Naive thymus-derived CD4-positive, alpha-beta T cell (primary cell): ENCODE results near the gene AK1. TPM values are rescaled to one million over a fixed set of nuclear protein-coding genes. Genes with fewer than 3 reads are reported as not detected.

ENCODE experiments used
- ATAC-seq: fragments of 150-1000 bp; cut with Tn5 transposase; 2 replicates; pipeline ENCODE4 v1.10.0; 2021; ENCODE audit warnings: mild to moderate bottlenecking, moderate library complexity
- CTCF ChIA-PET: fragments of 350-600 bp; sonication (Branson Sonifier 250); formaldehyde crosslinking; loops from one replicate; lab custom pipeline; 2021; ENCODE audit warnings: antibody characterized with exemption; lab: Charles Lee
- POLR2A ChIA-PET: fragments of 350-600 bp; sonication (Branson Sonifier 250); formaldehyde crosslinking; loops from one replicate; lab custom pipeline; 2021; ENCODE audit warnings: antibody characterized with exemption, inconsistent platforms; lab: Charles Lee
- DNase-seq, 9 donors: peaks; one replicate each; pipeline versions ENCODE4 v3.0.0 to v3.0.0-alpha.2; 2020 to 2022; ENCODE audit warnings: mixed read lengths in 1 of 9
- H3K27ac ChIP-seq: one replicate; pipeline ENCODE4 v1.7.0; 2013; ENCODE audit warnings: mild to moderate bottlenecking, low read depth, low read length, moderate library complexity
- H3K27me3 ChIP-seq, 2 donors: one replicate each; pipeline ENCODE4 v1.7.0; 2013; ENCODE audit warnings: low read length in 2 of 2, mild to moderate bottlenecking in 2 of 2, moderate library complexity in 2 of 2; ENCODE audit not compliant: control insufficient read depth in 2 of 2, insufficient read depth in 2 of 2
- H3K36me3 ChIP-seq, 3 experiments: 1 replicate in 2 of 3; 2 replicates in 1 of 3; pipeline ENCODE4 v1.7.0; 2013; ENCODE audit warnings: low read length in 3 of 3, mild to moderate bottlenecking in 3 of 3, moderate library complexity in 1 of 3; ENCODE audit not compliant: insufficient read depth in 3 of 3, control insufficient read depth in 2 of 3
- H3K4me1 ChIP-seq, 2 donors: one replicate each; pipeline ENCODE4 v1.7.0; 2013; ENCODE audit warnings: low read length in 2 of 2, mild to moderate bottlenecking in 2 of 2, moderate library complexity in 1 of 2; ENCODE audit not compliant: control insufficient read depth in 2 of 2, insufficient read depth in 2 of 2
- H3K4me3 ChIP-seq: 2 replicates; pipeline ENCODE4 v1.7.0; 2013; ENCODE audit warnings: mild to moderate bottlenecking, low read length
- H3K9me3 ChIP-seq, 3 experiments: 1 replicate in 2 of 3; 2 replicates in 1 of 3; pipeline ENCODE4 v1.7.0; 2013; ENCODE audit warnings: low read length in 3 of 3; ENCODE audit not compliant: control insufficient read depth in 2 of 3
- H3K27ac Mint-ChIP-seq, 9 donors: one replicate each; pipeline ENCODE4 v1.8.0; 2020 to 2022; ENCODE audit warnings: mixed read lengths in 9 of 9, mild to moderate bottlenecking in 8 of 9, moderate library complexity in 5 of 9, inconsistent platforms in 2 of 9
- H3K27me3 Mint-ChIP-seq, 5 donors: one replicate each; pipeline ENCODE4 v1.8.0; 2021 to 2022; ENCODE audit warnings: mixed read lengths in 5 of 5, mild to moderate bottlenecking in 1 of 5
- H3K36me3 Mint-ChIP-seq, 5 donors: one replicate each; pipeline ENCODE4 v1.8.0; 2020 to 2022; ENCODE audit warnings: mixed read lengths in 5 of 5, mild to moderate bottlenecking in 3 of 5, inconsistent platforms in 1 of 5
- H3K4me1 Mint-ChIP-seq, 7 donors: one replicate each; pipeline ENCODE4 v1.8.0; 2020 to 2022; ENCODE audit warnings: mixed read lengths in 7 of 7, mild to moderate bottlenecking in 3 of 7, inconsistent platforms in 1 of 7
- H3K4me3 Mint-ChIP-seq, 10 donors: one replicate each; pipeline ENCODE4 v1.8.0; 2020 to 2022; ENCODE audit warnings: mild to moderate bottlenecking in 10 of 10, mixed read lengths in 10 of 10, moderate library complexity in 6 of 10, inconsistent platforms in 2 of 10
- H3K9me3 Mint-ChIP-seq, 11 donors: one replicate each; pipeline ENCODE4 v1.8.0; 2020 to 2022; ENCODE audit warnings: mixed read lengths in 11 of 11, mild to moderate bottlenecking in 4 of 11, inconsistent platforms in 1 of 11, moderate library complexity in 1 of 11
- intact Hi-C, 2 donors: fragments of 100-400 bp; cut with micrococcal nuclease; formaldehyde crosslinking; loops; one replicate each; pipeline ENCODE4 v1.15.1; 2023
- polyA plus RNA-seq, 2 donors: library from polyadenylated mRNA; unstranded; fragments of 300-500 nt; fragmentation: Illumina TruSeq; gene quantifications; one replicate each; pipeline ENCODE4 v1.2.3, GENCODE V29; 2021
- total RNA-seq, 6 experiments: library from RNA in 5 of 6; stranded (reverse) in 5 of 6; gene quantifications; 1 replicate in 5 of 6; 2 replicates in 1 of 6; pipeline ENCODE4 v1.2.3 and lab custom pipeline; 2021 to 2026

AK1 gene
- total and polyA plus RNA-seq, 7 experiments from 2014 or later, result 0.09 to 64.9 (median 45.1) TPM

DNA sequence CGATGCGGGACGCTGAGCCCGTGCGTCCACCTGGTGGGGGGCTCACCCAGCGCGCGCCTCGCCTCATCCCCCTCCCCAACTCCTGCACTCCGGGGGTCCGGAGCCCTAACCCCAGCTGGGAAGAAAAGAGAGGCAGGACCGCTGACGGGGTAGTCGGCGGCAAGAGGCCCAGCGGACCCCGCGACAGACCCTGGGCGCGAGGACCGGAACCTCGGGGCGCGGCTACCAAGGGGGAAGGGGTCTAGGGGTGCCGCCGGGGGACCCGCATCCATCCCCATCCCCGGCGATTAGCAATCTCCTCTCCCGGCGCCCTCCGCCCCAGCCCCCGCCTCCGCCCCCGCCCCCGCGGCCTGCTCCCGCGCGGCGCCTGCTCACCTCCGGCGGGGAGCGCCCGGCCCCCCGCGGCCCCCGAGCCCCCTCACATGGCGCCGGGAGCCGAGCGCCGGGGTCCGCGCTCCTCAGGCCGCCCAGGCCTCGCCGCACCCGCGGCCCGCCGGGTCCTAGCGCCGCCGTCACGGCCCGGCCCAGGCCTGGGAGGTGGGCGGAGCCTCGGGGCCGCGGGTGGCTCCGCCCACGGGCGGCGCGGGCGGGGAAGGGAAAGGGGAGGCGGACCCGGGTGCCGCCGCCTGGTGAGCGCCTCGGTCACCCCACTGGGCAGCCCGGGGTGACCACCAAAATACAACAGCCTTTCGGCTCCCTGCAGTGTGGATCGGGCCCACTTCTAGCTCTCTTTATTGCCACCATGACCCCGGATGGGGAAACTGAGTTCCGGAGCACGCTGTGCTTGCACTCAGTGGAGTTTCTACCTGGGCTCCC is 21.9 kb upstream of the AK1 start, which contains the start of gene ST6GALNAC6:
Gene ST6GALNAC6 (minus strand): TSS at position 476 of the 816 bp plus-strand sequence. CDS start 1,622 bp downstream, outside the sequence.
- Histone ChIP-seq H3K27me3 (no peaks in the 10 kb centered on the region), H3K27ac (peak within 1 kb of the TSS; percentile 78), H3K4me1 (peaks cover 24 to 26% of the 10 kb centered on the region in 2 donors), H3K4me3 (peak within 1 kb of the TSS; percentile 68), H3K36me3 (peaks cover 7 to 26% (median 11%) of the 10 kb centered on the region in 3 experiments), H3K9me3 (peaks cover 0 to 11% (median 3%) of the 10 kb centered on the region in 3 experiments)
- Mint-ChIP-seq H3K27me3 (no peaks in the 10 kb centered on the region), H3K4me1 (peaks cover 20 to 59% (median 39%) of the 10 kb centered on the region in 7 donors), H3K9me3 (peaks cover 0 to 18% (median 2%) of the 10 kb centered on the region in 11 donors), H3K4me3 (peak within 1 kb of the TSS; percentile 74 to 90 (median 88)), H3K36me3 (peaks cover 7 to 33% (median 26%) of the 10 kb centered on the region in 5 donors), H3K27ac (peak within 1 kb of the TSS; percentile 36 to 91 (median 85))
- ChIA-PET CTCF (interaction anchor here (1.1 to 2.3 kb wide), 2 partner anchors 10 to 22 kb away, joined by 4 to 5 read pairs; no protein-coding TSS in a partner anchor), POLR2A (interaction anchor here (0.6 to 2.6 kb wide), 5 partner anchors 10 to 164 kb away, joined by 3 to 12 read pairs (median 3); partner anchors contain the start of gene TOR2A)
- DNase-seq (peak in 8 of 9 donors; percentile 46 to 90 (median 57)), ATAC-seq (peak; percentile 94)
- intact Hi-C loops, result loop anchor here in 1 of 2 donors (1.0 kb wide), 1 partner anchor 18 kb away; the partner anchor contains the start of gene ST6GALNAC4

GRCh38 chr9:127898433-127899127 is 21.1 kb upstream of the AK1 start:
- H3K9me3 Mint-ChIP-seq, result peaks cover 0 to 25% (median 8%) of the 10 kb centered on the region in 11 donors
- peak overlapping the region in 8 of 9 donors; percentile 54 to 87 (median 84) for H3K27ac Mint-ChIP-seq
- H3K27me3 Mint-ChIP-seq, result no peaks in the 10 kb centered on the region
- peak overlapping the region; percentile 78 for H3K27ac ChIP-seq
- peaks cover 13 to 36% (median 33%) of the 10 kb centered on the region in 5 donors for H3K36me3 Mint-ChIP-seq
- peaks cover 12 to 33% (median 17%) of the 10 kb centered on the region in 3 experiments for H3K36me3 ChIP-seq
- H3K4me3 ChIP-seq, result peak overlapping the region; percentile 61
- POLR2A ChIA-PET, result interaction anchor here (0.8 to 2.6 kb wide), 4 partner anchors 8 to 163 kb away, joined by 3 to 12 read pairs (median 5); partner anchors contain the start of gene TOR2A
- peaks cover 0 to 18% (median 3%) of the 10 kb centered on the region in 3 experiments for H3K9me3 ChIP-seq
- peak in 3 of 9 donors; percentile 6 to 44 (median 18) for DNase-seq
- no peaks in the 10 kb centered on the region for H3K27me3 ChIP-seq
- intact Hi-C loops, result loop anchor here in 1 of 2 donors (1.0 kb wide), 1 partner anchor 19 kb away; the partner anchor contains the start of gene ST6GALNAC4
- peak; percentile 4 for ATAC-seq
- peak overlapping the region; percentile 71 to 90 (median 86) for H3K4me3 Mint-ChIP-seq
- CTCF ChIA-PET, result interaction anchor here (2.3 kb wide), 1 partner anchor 9 kb away, joined by 5 read pairs; no protein-coding TSS in a partner anchor
- peaks cover 17 to 18% of the 10 kb centered on the region in 2 donors for H3K4me1 ChIP-seq
- peaks cover 12 to 55% (median 34%) of the 10 kb centered on the region in 7 donors for H3K4me1 Mint-ChIP-seq

DNA sequence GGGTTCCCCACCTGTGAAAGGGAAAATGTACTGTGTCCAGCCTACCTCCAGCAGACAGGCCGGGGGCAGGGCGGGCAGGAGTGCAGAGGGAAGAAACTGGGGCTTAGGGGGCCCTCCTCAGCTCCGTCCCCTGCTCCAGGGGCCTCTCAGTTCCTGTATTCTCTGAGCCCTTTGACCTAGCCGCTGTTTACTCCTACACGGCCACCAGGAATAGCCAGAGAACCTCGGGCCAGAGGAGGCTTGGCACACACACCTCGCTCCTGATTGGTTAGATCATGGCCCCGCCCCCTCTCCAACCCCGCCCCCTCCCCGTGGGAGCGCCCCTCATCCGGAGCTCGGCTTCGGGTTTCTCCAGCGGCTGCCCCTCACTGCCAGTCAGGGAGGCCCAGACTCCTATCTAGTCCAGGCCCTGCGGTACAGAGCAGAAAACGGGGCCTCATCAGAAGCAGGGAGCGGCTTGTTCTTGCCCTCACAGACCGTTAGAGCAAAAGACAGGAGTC is 19.8 kb upstream of the AK1 start:
- H3K27me3 ChIP-seq, result no peaks in the 10 kb centered on the region
- Mint-ChIP-seq H3K27me3 (no peaks in the 10 kb centered on the region), H3K36me3 (peaks cover 25 to 48% (median 47%) of the 10 kb centered on the region in 5 donors), H3K9me3 (peaks cover 0 to 36% (median 10%) of the 10 kb centered on the region in 11 donors), H3K27ac (peak overlapping the region in 4 of 9 donors; percentile 15 to 65 (median 39)), H3K4me1 (peaks cover 6 to 47% (median 29%) of the 10 kb centered on the region in 7 donors), H3K4me3 (peak overlapping the region in 8 of 10 donors; percentile 2 to 90 (median 60))
- peaks cover 0 to 23% (median 3%) of the 10 kb centered on the region in 3 experiments for H3K9me3 ChIP-seq
- ChIA-PET POLR2A (interaction anchor here (0.6 to 2.6 kb wide), 4 partner anchors 9 to 18 kb away, joined by 3 to 12 read pairs (median 4); no protein-coding TSS in a partner anchor), CTCF (interaction anchor here (1.2 kb wide), 1 partner anchor 25 kb away, joined by 4 read pairs; no protein-coding TSS in a partner anchor)
- intact Hi-C loops, result no loop called here
- peaks cover 21 to 47% (median 26%) of the 10 kb centered on the region in 3 experiments for H3K36me3 ChIP-seq
- H3K4me1 ChIP-seq, result peaks cover 10 to 11% of the 10 kb centered on the region in 2 donors
- DNase-seq (peak in 1 of 9 donors; percentile 32), ATAC-seq (peak; percentile 36)
- H3K27ac ChIP-seq, result peak overlapping the region; percentile 37
- no peak overlapping the region for H3K4me3 ChIP-seq

DNA sequence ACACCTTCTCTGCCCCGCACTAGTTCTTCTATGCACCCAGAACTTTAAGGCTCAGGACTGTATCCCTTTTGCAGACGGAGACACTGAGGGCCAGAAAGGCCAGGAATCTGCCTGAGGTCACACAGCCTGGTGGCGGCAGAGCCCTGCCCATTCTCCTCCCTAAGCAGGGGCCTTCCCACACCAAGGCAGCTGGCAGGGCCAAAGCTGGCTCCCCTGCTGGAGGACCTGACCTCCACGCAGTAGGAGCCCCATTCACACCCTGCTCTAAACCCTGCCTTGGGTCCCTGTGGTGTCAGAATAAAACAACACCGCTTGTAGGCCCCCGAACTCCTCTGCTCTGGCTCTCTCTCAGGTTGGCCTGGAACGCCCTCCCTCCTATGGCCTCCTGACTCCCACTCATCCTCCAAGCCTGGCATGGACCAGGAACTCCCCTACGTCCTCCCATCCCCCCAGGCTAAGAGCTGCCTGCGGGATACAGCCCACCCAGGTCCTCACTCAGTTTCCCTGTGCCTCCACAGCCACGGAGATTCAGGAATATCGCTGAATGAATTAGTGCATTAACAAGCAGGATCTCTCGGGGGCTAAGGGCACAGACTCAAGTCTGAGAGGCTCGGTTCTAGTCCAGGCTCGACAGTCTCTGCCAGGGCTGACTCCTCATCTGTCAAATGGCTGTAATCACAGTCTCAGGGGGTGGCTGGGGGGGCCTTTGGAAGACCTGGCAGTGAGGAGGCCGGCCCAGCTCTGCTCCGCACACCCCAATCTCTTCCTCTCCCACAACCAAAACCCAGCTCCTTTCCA is 19.1 kb upstream of the AK1 start:
- intact Hi-C loops, result no loop called here

DNA sequence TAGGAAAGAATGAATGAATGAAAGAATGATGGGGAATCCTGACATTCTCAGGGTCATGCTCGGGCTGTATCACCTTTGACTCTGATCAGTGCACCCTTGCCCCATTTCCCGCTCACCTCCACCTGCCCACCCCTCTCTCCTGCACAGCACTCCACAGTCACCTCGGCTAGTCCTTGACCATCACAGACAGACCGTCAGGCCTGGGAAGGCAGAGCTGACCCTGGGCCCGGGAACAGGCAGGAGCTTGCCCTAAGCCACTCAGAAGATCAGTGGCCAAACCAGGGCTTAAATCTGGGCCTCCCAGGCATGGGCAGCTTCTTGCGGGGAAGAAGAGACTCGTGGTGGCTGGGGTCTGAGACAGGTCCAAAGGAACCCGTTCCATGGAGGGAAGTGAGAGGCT is 18.3 kb upstream of the AK1 start:
- H3K9me3 Mint-ChIP-seq, result peaks cover 0 to 36% (median 10%) of the 10 kb centered on the region in 11 donors
- Histone ChIP-seq H3K4me3 (no peak overlapping the region), H3K27me3 (no peaks in the 10 kb centered on the region), H3K36me3 (peaks cover 23 to 59% (median 26%) of the 10 kb centered on the region in 3 experiments), H3K4me1 (peaks cover 10 to 11% of the 10 kb centered on the region in 2 donors), H3K9me3 (peaks cover 0 to 23% (median 3%) of the 10 kb centered on the region in 3 experiments), H3K27ac (no peak overlapping the region)
- intact Hi-C loops, result no loop called here
- DNase-seq, result peak in 1 of 9 donors; percentile 5
- ChIA-PET CTCF (interaction anchor here (1.2 to 1.5 kb wide), 2 partner anchors 14 to 26 kb away, joined by 4 to 5 read pairs; no protein-coding TSS in a partner anchor), POLR2A (interaction anchor here (0.5 to 1.6 kb wide), 5 partner anchors 9 to 87 kb away, joined by 3 to 5 read pairs (median 4); no protein-coding TSS in a partner anchor)
- ATAC-seq, result no peak
- no peak overlapping the region for H3K27ac Mint-ChIP-seq
- no peaks in the 10 kb centered on the region for H3K27me3 Mint-ChIP-seq
- peaks cover 8 to 41% (median 23%) of the 10 kb centered on the region in 7 donors for H3K4me1 Mint-ChIP-seq
- peaks cover 25 to 56% (median 51%) of the 10 kb centered on the region in 5 donors for H3K36me3 Mint-ChIP-seq
- peak overlapping the region in 2 of 10 donors; percentile 32 to 78 for H3K4me3 Mint-ChIP-seq

More for the DNA sequence above, 19.1 kb upstream of the AK1 start:
- CTCF ChIA-PET, result interaction anchor here (1.2 kb wide), 1 partner anchor 25 kb away, joined by 4 read pairs; no protein-coding TSS in a partner anchor
- DNase-seq (peak in 1 of 9 donors; percentile 1), ATAC-seq (no peak)
- peaks cover 8 to 41% (median 24%) of the 10 kb centered on the region in 7 donors for H3K4me1 Mint-ChIP-seq
- H3K27me3 Mint-ChIP-seq, result no peaks in the 10 kb centered on the region
- H3K4me1 ChIP-seq, result peaks cover 10 to 11% of the 10 kb centered on the region in 2 donors
- peak overlapping the region in 2 of 10 donors; percentile 89 to 90 for H3K4me3 Mint-ChIP-seq
- no peak overlapping the region for H3K4me3 ChIP-seq
- peak overlapping the region; percentile 35 for H3K27ac ChIP-seq
- peaks cover 23 to 52% (median 26%) of the 10 kb centered on the region in 3 experiments for H3K36me3 ChIP-seq
- peaks cover 0 to 23% (median 3%) of the 10 kb centered on the region in 3 experiments for H3K9me3 ChIP-seq
- peak overlapping the region in 5 of 9 donors; percentile 15 to 51 (median 34) for H3K27ac Mint-ChIP-seq
- H3K9me3 Mint-ChIP-seq, result peaks cover 0 to 36% (median 10%) of the 10 kb centered on the region in 11 donors
- no peaks in the 10 kb centered on the region for H3K27me3 ChIP-seq
- peaks cover 25 to 51% (median 49%) of the 10 kb centered on the region in 5 donors for H3K36me3 Mint-ChIP-seq
- POLR2A ChIA-PET, result interaction anchor here (0.6 to 2.6 kb wide), 6 partner anchors 8 to 43 kb away, joined by 3 to 12 read pairs (median 4); no protein-coding TSS in a partner anchor
